Measurements from ENCODE around the gene STATH.
"Not testable (repeated sequence)": the region's sequence is repeated elsewhere in the genome, so short reads cannot be mapped to it uniquely, and the experiment has no call there.

STATH gene

GRCh38 chr4:69995526-69996016 lies at the start of gene STATH:
TSS of gene STATH (plus strand) at chr4:69995966. CDS start at chr4:69998438, 2,472 bp downstream.
- no peak within 1 kb of the TSS for H3K27ac ChIP-seq
- H3K4me3 ChIP-seq: no peak within 1 kb of the TSS

- Histone ChIP-seq H3K4me3 (no peak overlapping the region), H3K27ac (no peak overlapping the region)
Observed at GRCh38 chr4:69951602-69952001, 44.2 kb upstream of the STATH start.

GRCh38 chr4:69957209-69957608 lies 38.6 kb upstream of the STATH start:
- Histone ChIP-seq H3K27ac (no peak overlapping the region), H3K4me3 (no peak overlapping the region)

- Histone ChIP-seq H3K27ac (no peak within 1 kb of the TSS), H3K4me3 (no peak within 1 kb of the TSS)
Observed at GRCh38 chr4:69965628-69966027, 30.1 kb upstream of the STATH start, which contains the start of gene CSN2. TSS of gene CSN2 (minus strand) at chr4:69965728. CDS start at chr4:69960995, 4,733 bp downstream.

- no peak overlapping the region for H3K4me3 ChIP-seq
- no peak overlapping the region for H3K27ac ChIP-seq
Observed at GRCh38 chr4:69970071-69970470, 25.7 kb upstream of the STATH start.

- no peak overlapping the region for H3K4me3 ChIP-seq
- H3K27ac ChIP-seq: no peak overlapping the region
Observed at GRCh38 chr4:69974631-69975030, 21.1 kb upstream of the STATH start.

- no peak overlapping the region for H3K27ac ChIP-seq
- no peak overlapping the region for H3K4me3 ChIP-seq
Observed at GRCh38 chr4:69977582-69977981, 18.2 kb upstream of the STATH start.

- H3K27ac ChIP-seq: no peak overlapping the region
- no peak overlapping the region for H3K4me3 ChIP-seq
Observed at GRCh38 chr4:69984030-69984443, 11.7 kb upstream of the STATH start.

GRCh38 chr4:69986663-69987062 lies 9.1 kb upstream of the STATH start:
- Histone ChIP-seq H3K27ac (no peak overlapping the region), H3K4me3 (no peak overlapping the region)

GRCh38 chr4:69991016-69991415 lies 4.8 kb upstream of the STATH start:
- Histone ChIP-seq H3K27ac (no peak overlapping the region), H3K4me3 (no peak overlapping the region)

- Histone ChIP-seq H3K4me3 (no peak overlapping the region), H3K27ac (no peak overlapping the region)
Observed at GRCh38 chr4:69994782-69995181, 984 bp upstream of the STATH start.

- H3K4me3 ChIP-seq: no peak overlapping the region
- H3K27ac ChIP-seq: no peak overlapping the region
Observed at GRCh38 chr4:69999420-69999819, 3.7 kb downstream of the STATH start.

GRCh38 chr4:70000711-70001110 lies 4.9 kb downstream of the STATH start:
- Histone ChIP-seq H3K4me3 (no peak overlapping the region), H3K27ac (no peak overlapping the region)

- Histone ChIP-seq H3K4me3 (no peak overlapping the region), H3K27ac (no peak overlapping the region)
Observed at GRCh38 chr4:70002507-70002906, 6.7 kb downstream of the STATH start.

GRCh38 chr4:70008771-70009170 lies 13.0 kb downstream of the STATH start:
- Histone ChIP-seq H3K4me3 (no peak overlapping the region), H3K27ac (no peak overlapping the region)

GRCh38 chr4:70019006-70019405 lies 23.2 kb downstream of the STATH start:
- H3K4me3 ChIP-seq, H3K27ac ChIP-seq: not testable (repeated sequence)

GRCh38 chr4:70023218-70023617 lies 27.5 kb downstream of the STATH start:
- H3K4me3 ChIP-seq: no peak overlapping the region

GRCh38 chr4:70027011-70027410 lies 31.2 kb downstream of the STATH start:
- Histone ChIP-seq H3K4me3 (no peak overlapping the region), H3K27ac (no peak overlapping the region)

More at GRCh38 chr4:70023218-70023617, 27.5 kb downstream of the STATH start:
- H3K27ac ChIP-seq: no peak overlapping the region

GRCh38 chr4:70028159-70028558 lies 32.4 kb downstream of the STATH start, which contains the start of gene HTN3:
TSS of gene HTN3 (plus strand) at chr4:70028459. CDS start at chr4:70030741, 2,282 bp downstream.
- not testable (repeated sequence) for H3K4me3 ChIP-seq, H3K27ac ChIP-seq

GRCh38 chr4:70037559-70037958 lies 41.8 kb downstream of the STATH start:
- H3K27ac ChIP-seq, H3K4me3 ChIP-seq: not testable (repeated sequence)

- not testable (repeated sequence) for H3K27ac ChIP-seq, H3K4me3 ChIP-seq
Observed at GRCh38 chr4:70039928-70040327, 44.2 kb downstream of the STATH start.

GRCh38 chr4:70041652-70042286 lies 46.0 kb downstream of the STATH start:
- Histone ChIP-seq H3K4me3 (no peak overlapping the region), H3K27ac (no peak overlapping the region)
